ENCODE data around the gene PIAS3. TPM values are rescaled to one million over a fixed set of nuclear protein-coding genes. Genes with fewer than 3 reads are reported as not detected.

PIAS3 gene
- total RNA-seq, 2 experiments from 2014 or later: 9.4 to 28.1 TPM

Small RNA genes within 50 kb of the gene (microRNA-seq; reads per million reads assigned to microRNA genes)
- not detected for gene MIR6736 (ENCODE audit: borderline replicate concordance)

Small RNA genes within 50 kb of the gene (small RNA-seq; reads per million reads assigned to genes)
- not detected for gene MIR6736

Other genes with a start within 250 kb of the PIAS3 start
- 0.80 TPM in 1 of 2 replicates, not detected in the other for gene PDZK1, start 151.7 kb downstream of the PIAS3 start, total RNA-seq (2014; rRNA removed; shearing (Covaris generic))
- gene PDZK1, start 151.7 kb downstream of the PIAS3 start, total RNA-seq (2022): 0.23 TPM in 1 of 2 replicates, not detected in the other
- 0.23 TPM in 1 of 2 replicates, not detected in the other for gene CD160, start 139.6 kb downstream of the PIAS3 start, total RNA-seq (2014; rRNA removed; shearing (Covaris generic))
- gene CD160, start 139.6 kb downstream of the PIAS3 start, total RNA-seq (2022): not detected in 2 replicates
- 14.7 and 14.8 TPM in 2 replicates for gene RNF115, start 35.0 kb downstream of the PIAS3 start, total RNA-seq (2014; rRNA removed; shearing (Covaris generic))
- 23.9 and 24.0 TPM in 2 replicates for gene RNF115, start 35.0 kb downstream of the PIAS3 start, total RNA-seq (2022)
- 48.9 and 57.1 TPM in 2 replicates for gene POLR3C, start 34.9 kb downstream of the PIAS3 start, total RNA-seq (2014; rRNA removed; shearing (Covaris generic))
- 78.8 and 80.0 TPM in 2 replicates for gene POLR3C, start 34.9 kb downstream of the PIAS3 start, total RNA-seq (2022)
- gene NUDT17, start 13.5 kb downstream of the PIAS3 start, total RNA-seq (2014; rRNA removed; shearing (Covaris generic)): 10.8 and 16.9 TPM in 2 replicates
- 39.3 and 39.4 TPM in 2 replicates for gene NUDT17, start 13.5 kb downstream of the PIAS3 start, total RNA-seq (2022)
- not detected in 2 replicates for gene ANKRD35, start 26.8 kb upstream of the PIAS3 start, total RNA-seq (2014; rRNA removed; shearing (Covaris generic))
- not detected in 2 replicates for gene ANKRD35, start 26.8 kb upstream of the PIAS3 start, total RNA-seq (2022)
- gene ITGA10, start 51.0 kb upstream of the PIAS3 start, total RNA-seq (2014; rRNA removed; shearing (Covaris generic)): 0.82 and 1.5 TPM in 2 replicates
- gene ITGA10, start 51.0 kb upstream of the PIAS3 start, total RNA-seq (2022): 0.87 and 1.5 TPM in 2 replicates
- 18.2 and 19.5 TPM in 2 replicates for gene PEX11B, start 59.6 kb upstream of the PIAS3 start, total RNA-seq (2014; rRNA removed; shearing (Covaris generic))
- 29.8 and 32.9 TPM in 2 replicates for gene PEX11B, start 59.6 kb upstream of the PIAS3 start, total RNA-seq (2022)
- 135 and 239 TPM in 2 replicates for gene RBM8A, start 68.4 kb upstream of the PIAS3 start, total RNA-seq (2014; rRNA removed; shearing (Covaris generic))
- gene RBM8A, start 68.4 kb upstream of the PIAS3 start, total RNA-seq (2022): 177 and 200 TPM in 2 replicates
- 10.2 and 11.6 TPM in 2 replicates for gene LIX1L, start 98.9 kb upstream of the PIAS3 start, total RNA-seq (2014; rRNA removed; shearing (Covaris generic))
- 26.3 and 31.8 TPM in 2 replicates for gene LIX1L, start 98.9 kb upstream of the PIAS3 start, total RNA-seq (2022)
- 0.62 and 1.9 TPM in 2 replicates for gene ANKRD34A, start 105.5 kb upstream of the PIAS3 start, total RNA-seq (2014; rRNA removed; shearing (Covaris generic))
- 4.5 and 4.8 TPM in 2 replicates for gene ANKRD34A, start 105.5 kb upstream of the PIAS3 start, total RNA-seq (2022)
- gene POLR3GL, start 105.6 kb upstream of the PIAS3 start, total RNA-seq (2014; rRNA removed; shearing (Covaris generic)): 19.8 and 29.8 TPM in 2 replicates
- gene POLR3GL, start 105.6 kb upstream of the PIAS3 start, total RNA-seq (2022): 27.3 and 30.7 TPM in 2 replicates
- 99.9 and 144 TPM in 2 replicates for gene TXNIP, start 137.5 kb upstream of the PIAS3 start, total RNA-seq (2014; rRNA removed; shearing (Covaris generic))
- 50.3 and 76.8 TPM in 2 replicates for gene TXNIP, start 137.5 kb upstream of the PIAS3 start, total RNA-seq (2022)
- not detected in 2 replicates for gene HJV, start 162.7 kb upstream of the PIAS3 start, total RNA-seq (2014; rRNA removed; shearing (Covaris generic))
- gene HJV, start 162.7 kb upstream of the PIAS3 start, total RNA-seq (2022): not detected in 2 replicates

Data from OCI-LY7 (cell line).